SK-N-SH (cell line): ENCODE measurements around the gene TLCD2.

ENCODE experiments used
- CTCF ChIP-seq: fragments of 200-600 bp; sonication (generic); IDR thresholded peaks from 2 replicates; pipeline ENCODE4 v1.6.1; 2017; ENCODE audit warnings: antibody characterized with exemption, mild to moderate bottlenecking, moderate library complexity
- EZH2phosphoT487 ChIP-seq: fragments of 200-600 bp; sonication (generic); IDR thresholded peaks from 2 replicates; pipeline ENCODE4 v1.6.1; 2017; ENCODE audit warnings: low read depth, mixed run types, mild to moderate bottlenecking, antibody characterized with exemption, moderate library complexity, borderline replicate concordance
- GABPA ChIP-seq: IDR thresholded peaks from 2 replicates; pipeline ENCODE4 v1.4.0; 2012; ENCODE audit warnings: low read depth, mild to moderate bottlenecking
- MAX ChIP-seq: IDR thresholded peaks from 2 replicates; pipeline ENCODE4 v1.4.0; 2012; ENCODE audit warnings: low read depth
- MXI1 ChIP-seq: IDR thresholded peaks from 2 replicates; pipeline ENCODE4 v1.6.1; 2012; ENCODE audit warnings: mild to moderate bottlenecking, low read depth, low read length, improper control_type of control experiment
- PBX3 ChIP-seq: IDR thresholded peaks from 2 replicates; pipeline ENCODE4; 2012
- POLR2AphosphoS5 ChIP-seq: IDR thresholded peaks from 2 replicates; pipeline ENCODE4 v1.6.1; 2012; ENCODE audit warnings: low read depth, low read length
- RCOR1 ChIP-seq: fragments of 150-350 bp; IDR thresholded peaks from 2 replicates; pipeline ENCODE4 v1.6.1; 2017; ENCODE audit warnings: antibody characterized with exemption, low read length
- TAF1 ChIP-seq: IDR thresholded peaks from 2 replicates; pipeline ENCODE4 v1.6.1; 2012; ENCODE audit warnings: low read depth, mild to moderate bottlenecking, low read length, moderate library complexity, borderline replicate concordance
- USF2 ChIP-seq: fragments of 150-350 bp; IDR thresholded peaks from 2 replicates; pipeline ENCODE4 v1.6.1; 2017; ENCODE audit warnings: antibody characterized with exemption, low read length, low read depth, borderline replicate concordance

GRCh38 chr17:1713160-1713877 is 3.1 kb upstream of the TLCD2 start:
- TF ChIP-seq CTCF (no peak), PBX3 (no peak), EZH2phosphoT487 (no peak), USF2 (no peak), POLR2AphosphoS5 (no peak), MAX (no peak), TAF1 (no peak), RCOR1 (no peak), GABPA (no peak), MXI1 (no peak)
